22Rv1 (cell line): ENCODE results near the gene PPEF1.

Experiments used
- H3K27ac ChIP-seq: fragments of 450-650 bp; 2 replicates; pipeline ENCODE4 v1.5.1; 2017
- CTCF ChIP-seq: fragments of 450-650 bp; IDR thresholded peaks from 2 replicates; pipeline ENCODE4 v1.5.1; 2017; ENCODE audit warnings: mild to moderate bottlenecking
- ZFX ChIP-seq: fragments of 450-650 bp; IDR thresholded peaks from 2 replicates; pipeline ENCODE4 v1.6.1; 2017; ENCODE audit warnings: antibody characterized with exemption, borderline replicate concordance

The PPEF1 gene

GRCh38 chrX:18687856-18688495, 19.5 kb upstream of the PPEF1 start:
- no peak for TF ChIP-seq CTCF
- no peak for TF ChIP-seq ZFX
- no peak overlapping the region for H3K27ac ChIP-seq

- H3K27ac ChIP-seq: no peak overlapping the region
- TF ChIP-seq CTCF (no peak), ZFX (no peak)
Measured at GRCh38 chrX:18691431-18691830, 16.0 kb upstream of the PPEF1 start.

- TF ChIP-seq ZFX: no peak
- TF ChIP-seq CTCF: no peak
- H3K27ac ChIP-seq: no peak overlapping the region
Measured at GRCh38 chrX:18692541-18692940, 14.9 kb upstream of the PPEF1 start.

GRCh38 chrX:18696653-18697052, 10.8 kb upstream of the PPEF1 start:
- no peak overlapping the region for H3K27ac ChIP-seq
- TF ChIP-seq CTCF (no peak), ZFX (no peak)

GRCh38 chrX:18698737-18699650, 8.5 kb upstream of the PPEF1 start:
- no peak overlapping the region for H3K27ac ChIP-seq
- TF ChIP-seq CTCF: no peak
- TF ChIP-seq ZFX: no peak

GRCh38 chrX:18701621-18702361, 5.7 kb upstream of the PPEF1 start:
- peak overlapping the region; percentile 25; the same call in 1 of the 2 replicates for H3K27ac ChIP-seq
- TF ChIP-seq ZFX: no peak
- TF ChIP-seq CTCF: no peak
